AG09319 (cell line): ENCODE results near the gene CEACAM5.
"Not testable (repeated sequence)": the region's sequence is repeated elsewhere in the genome, so short reads cannot be mapped to it uniquely, and the experiment has no call there.

Experiments
- DNase-seq: peaks from one replicate; pipeline ENCODE4 v3.0.0-alpha.2; 2010; ENCODE audit warnings: low read depth; ENCODE audit errors: extremely low read depth
- TF ChIP-seq, protein P1 (sequence below): IDR thresholded peaks from 2 replicates; pipeline ENCODE4 v1.5.1; 2011; ENCODE audit warnings: low read depth, mild to moderate bottlenecking, inconsistent platforms, low read length, moderate library complexity

The CEACAM5 gene

DNA sequence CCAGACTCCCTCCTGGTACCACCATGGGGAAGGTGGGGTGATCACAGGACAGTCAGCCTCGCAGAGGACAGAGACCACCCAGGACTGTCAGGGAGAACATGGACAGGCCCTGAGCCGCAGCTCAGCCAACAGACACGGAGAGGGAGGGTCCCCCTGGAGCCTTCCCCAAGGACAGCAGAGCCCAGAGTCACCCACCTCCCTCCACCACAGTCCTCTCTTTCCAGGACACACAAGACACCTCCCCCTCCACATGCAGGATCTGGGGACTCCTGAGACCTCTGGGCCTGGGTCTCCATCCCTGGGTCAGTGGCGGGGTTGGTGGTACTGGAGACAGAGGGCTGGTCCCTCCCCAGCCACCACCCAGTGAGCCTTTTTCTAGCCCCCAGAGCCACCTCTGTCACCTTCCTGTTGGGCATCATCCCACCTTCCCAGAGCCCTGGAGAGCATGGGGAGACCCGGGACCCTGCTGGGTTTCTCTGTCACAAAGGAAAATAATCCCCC, 505 bp upstream of the CEACAM5 start:
- TF ChIP-seq, protein P1, sequence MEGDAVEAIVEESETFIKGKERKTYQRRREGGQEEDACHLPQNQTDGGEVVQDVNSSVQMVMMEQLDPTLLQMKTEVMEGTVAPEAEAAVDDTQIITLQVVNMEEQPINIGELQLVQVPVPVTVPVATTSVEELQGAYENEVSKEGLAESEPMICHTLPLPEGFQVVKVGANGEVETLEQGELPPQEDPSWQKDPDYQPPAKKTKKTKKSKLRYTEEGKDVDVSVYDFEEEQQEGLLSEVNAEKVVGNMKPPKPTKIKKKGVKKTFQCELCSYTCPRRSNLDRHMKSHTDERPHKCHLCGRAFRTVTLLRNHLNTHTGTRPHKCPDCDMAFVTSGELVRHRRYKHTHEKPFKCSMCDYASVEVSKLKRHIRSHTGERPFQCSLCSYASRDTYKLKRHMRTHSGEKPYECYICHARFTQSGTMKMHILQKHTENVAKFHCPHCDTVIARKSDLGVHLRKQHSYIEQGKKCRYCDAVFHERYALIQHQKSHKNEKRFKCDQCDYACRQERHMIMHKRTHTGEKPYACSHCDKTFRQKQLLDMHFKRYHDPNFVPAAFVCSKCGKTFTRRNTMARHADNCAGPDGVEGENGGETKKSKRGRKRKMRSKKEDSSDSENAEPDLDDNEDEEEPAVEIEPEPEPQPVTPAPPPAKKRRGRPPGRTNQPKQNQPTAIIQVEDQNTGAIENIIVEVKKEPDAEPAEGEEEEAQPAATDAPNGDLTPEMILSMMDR, result no peak
- no peak for DNase-seq

DNA sequence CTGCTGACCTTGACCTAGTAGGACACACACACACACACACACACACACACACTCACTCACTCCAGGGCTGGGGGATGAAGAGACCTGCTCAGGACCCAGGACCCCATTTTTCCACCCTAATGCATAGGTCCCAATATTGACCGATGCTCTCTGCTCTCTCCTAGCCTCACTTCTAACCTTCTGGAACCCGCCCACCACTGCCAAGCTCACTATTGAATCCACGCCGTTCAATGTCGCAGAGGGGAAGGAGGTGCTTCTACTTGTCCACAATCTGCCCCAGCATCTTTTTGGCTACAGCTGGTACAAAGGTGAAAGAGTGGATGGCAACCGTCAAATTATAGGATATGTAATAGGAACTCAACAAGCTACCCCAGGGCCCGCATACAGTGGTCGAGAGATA, 1.1 kb downstream of the CEACAM5 start:
- not testable (repeated sequence) for DNase-seq

DNA sequence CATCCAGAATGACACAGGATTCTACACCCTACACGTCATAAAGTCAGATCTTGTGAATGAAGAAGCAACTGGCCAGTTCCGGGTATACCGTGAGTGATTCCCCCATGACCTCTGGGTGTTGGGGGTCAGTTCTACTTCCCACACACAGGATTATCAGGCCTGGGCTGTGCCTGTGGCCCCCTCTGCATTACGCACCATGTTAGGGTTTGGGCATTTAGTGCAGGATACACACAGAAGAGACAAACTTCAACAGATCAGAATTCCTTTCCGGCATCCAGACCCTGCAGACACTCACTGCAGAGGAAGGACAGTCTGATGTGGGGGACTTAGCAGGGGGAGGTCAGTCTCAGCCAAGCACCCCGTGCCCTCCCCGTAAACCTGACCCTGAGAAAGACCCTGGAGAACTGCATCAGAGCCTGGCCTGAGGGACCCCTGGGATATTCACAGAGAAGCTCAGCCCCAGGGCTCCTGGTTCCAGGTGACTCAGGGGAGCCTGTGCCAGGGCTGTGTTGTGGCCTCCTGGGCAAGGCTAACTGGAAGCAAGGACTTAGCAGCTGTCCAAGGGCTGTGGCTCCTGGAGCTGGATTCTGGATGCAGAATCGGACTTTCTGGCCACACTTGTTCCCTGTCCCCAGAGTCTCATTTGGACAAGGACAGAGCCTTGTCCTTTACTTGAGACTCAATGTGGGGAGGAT, 1.7 kb downstream of the CEACAM5 start:
- TF ChIP-seq, protein P1, result no peak
- DNase-seq, result no peak

DNA sequence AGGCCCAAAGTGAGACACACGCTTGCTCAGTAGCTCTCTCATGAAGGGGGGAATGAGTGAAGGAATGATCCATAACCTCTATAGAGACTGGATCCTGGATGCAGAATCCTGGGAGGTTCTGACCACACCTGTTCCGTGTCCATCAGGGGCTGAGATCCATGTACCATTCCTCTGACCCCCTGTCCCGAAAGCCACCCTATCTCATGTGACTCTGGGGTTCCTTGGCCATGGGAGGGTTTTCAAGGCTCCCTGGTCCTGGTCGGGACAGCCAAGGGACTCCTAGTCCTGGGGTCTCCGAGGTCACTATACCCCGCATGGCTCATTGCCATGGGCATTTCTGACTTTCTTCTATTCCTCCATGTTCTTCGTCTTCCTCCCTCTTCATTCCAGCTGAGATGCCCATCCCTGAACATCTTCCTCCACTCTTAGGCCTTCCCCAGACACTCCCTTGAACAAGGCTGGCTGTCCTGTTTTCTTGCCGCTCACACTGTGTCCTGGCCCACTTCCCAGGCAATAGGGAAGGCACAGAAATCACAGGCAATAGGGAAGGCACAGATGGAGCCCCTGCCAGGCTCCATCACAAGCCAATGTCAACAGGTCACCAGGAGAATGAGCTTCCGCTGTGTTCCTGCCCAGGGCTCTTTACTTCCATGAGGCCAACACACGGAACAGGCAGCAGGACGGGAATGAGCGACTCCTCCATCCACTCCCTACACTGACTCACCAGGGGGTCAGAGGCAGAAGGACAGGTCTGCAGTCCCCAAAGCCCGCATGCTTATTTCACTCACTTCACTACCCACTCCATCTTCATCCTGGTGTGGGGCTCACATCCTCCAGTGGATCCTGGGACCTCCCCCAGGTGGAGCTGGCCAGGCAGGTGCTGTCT, 3.2 kb downstream of the CEACAM5 start:
- TF ChIP-seq, protein P1, result no peak
- no peak for DNase-seq

DNA sequence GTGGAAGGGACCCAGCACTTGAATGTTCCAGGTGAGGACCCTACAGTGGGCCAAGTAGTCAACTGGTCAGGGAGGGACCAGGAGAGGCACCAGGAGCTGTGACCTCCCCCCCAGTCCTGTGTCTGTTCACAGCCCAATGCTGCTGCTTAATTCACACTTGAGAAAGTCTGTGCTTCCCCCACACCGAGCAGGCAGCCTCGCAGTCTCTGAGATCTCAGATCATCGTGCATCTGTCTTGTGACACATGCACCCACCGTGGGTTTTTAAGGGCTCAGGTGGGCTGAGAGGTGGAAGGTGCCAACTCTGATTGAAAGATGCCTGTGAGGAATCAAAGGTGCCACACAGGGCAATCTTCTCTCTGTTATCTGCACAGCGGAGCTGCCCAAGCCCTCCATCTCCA, 6.2 kb downstream of the CEACAM5 start:
- no peak for DNase-seq
- TF ChIP-seq, protein P1, result no peak

DNA sequence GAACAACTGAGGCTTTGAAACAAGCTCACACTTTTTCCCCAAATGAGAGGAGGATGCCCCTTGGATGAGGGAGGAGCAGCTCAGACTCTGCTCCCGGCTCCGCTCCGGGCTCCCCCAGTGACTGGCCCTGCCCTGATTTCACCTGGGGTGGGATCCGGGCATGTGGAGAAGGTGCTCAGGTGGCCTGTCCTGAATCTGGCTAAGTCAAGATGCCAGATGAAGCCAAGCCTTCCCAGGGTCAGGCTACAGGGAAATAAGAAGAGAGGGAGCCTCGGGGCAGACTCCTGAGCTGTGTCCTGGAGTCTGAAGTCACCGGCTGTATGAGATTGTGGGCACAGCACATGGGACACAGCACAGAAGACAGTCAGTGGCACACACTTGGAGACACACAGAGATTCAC, 10.3 kb downstream of the CEACAM5 start:
- TF ChIP-seq, protein P1, result no peak
- DNase-seq, result no peak

DNA sequence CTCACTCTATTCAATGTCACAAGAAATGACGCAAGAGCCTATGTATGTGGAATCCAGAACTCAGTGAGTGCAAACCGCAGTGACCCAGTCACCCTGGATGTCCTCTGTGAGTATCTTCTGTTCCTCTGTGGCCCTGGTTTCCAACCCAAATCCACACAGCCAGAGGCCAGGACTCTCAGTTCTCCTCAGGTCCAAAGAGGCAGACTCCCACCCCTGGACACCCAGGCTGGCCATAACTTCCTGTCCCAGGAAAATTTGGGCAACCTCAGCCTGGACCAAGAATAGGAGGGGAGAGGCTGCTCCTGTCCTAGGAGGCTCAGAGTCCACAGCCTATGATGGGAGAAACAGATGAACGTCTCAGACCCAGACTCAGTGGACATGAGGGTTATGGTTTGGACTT, 11.7 kb downstream of the CEACAM5 start:
- no peak for DNase-seq
- TF ChIP-seq, protein P1, result no peak
